Gastrocnemius medialis (tissue), 4 donors: ENCODE results near the gene PHLDB2.

Source experiments
- CTCF ChIP-seq, 5 experiments: fragments of 450-650 bp in 3 of 5; fragments of 200-600 bp in 2 of 5; sonication (generic) in 2 of 5; IDR thresholded peaks in 4 of 5; conservative IDR thresholded peaks in 1 of 5; 1 replicate in 4 of 5; 2 replicates in 1 of 5; pipeline ENCODE4 v1.5.1; 2016 to 2019; ENCODE audit warnings: antibody characterized with exemption in 5 of 5, mild to moderate bottlenecking in 3 of 5, moderate library complexity in 3 of 5
- POLR2A ChIP-seq, 2 donors: fragments of 450-650 bp; IDR thresholded peaks; one replicate each; pipeline ENCODE4 v1.6.1; 2017; ENCODE audit warnings: antibody characterized with exemption in 2 of 2, mild to moderate bottlenecking in 2 of 2, moderate library complexity in 2 of 2

GRCh38 chr3:111923806-111924205 lies 64.7 kb downstream of the PHLDB2 start:
- TF ChIP-seq CTCF (IDR thresholded peaks at IDR 0.05 in 4 of 5, conservative IDR thresholded peaks at IDR 0.05 in 1 of 5) (no peak), POLR2A (IDR thresholded peaks at IDR 0.05) (no peak)
